ENCODE measurements around the gene CTDSP2. TPM values are rescaled to one million over a fixed set of nuclear protein-coding genes. Genes with fewer than 3 reads are reported as not detected.

CTDSP2 gene
- total RNA-seq, 1 experiment from 2014 or later = 82.7 TPM

GRCh38 chr12:57807285-57807684 lies 39.2 kb downstream of the CTDSP2 start:
- ChIA-PET RAD21 (ENCODE audit: low non-redundant PET in 1 of 2, low total read pairs in 2 of 2, uncharacterized antibody in 2 of 2, unreplicated experiment in 2 of 2) (no interaction called here), POLR2A (no interaction called here), CTCF (no interaction called here)
- Histone ChIP-seq H2AFZ (ENCODE audit: low read depth, low read length, poor library complexity, severe bottlenecking) (no peak overlapping the region), H3K4me1 (ENCODE audit: control insufficient read depth in 1 of 2, insufficient read depth in 2 of 2, low read length in 2 of 2) (peaks cover 0 to 16% of the 10 kb centered on the region in 2 experiments; a peak in 2 of 4 replicates), H3K9me2 (ENCODE audit: insufficient read depth) (no peaks in the 10 kb centered on the region), H3K27ac (ENCODE audit: low read depth, low read length) (no peak overlapping the region), H3K79me2 (ENCODE audit: insufficient read depth, low read length) (no peaks in the 10 kb centered on the region), H3K9ac (ENCODE audit: low read length) (no peak overlapping the region), H3K4me3 (replicated peaks in 1 of 2; ENCODE audit: low read depth in 1 of 2, low read length in 2 of 2) (no peak overlapping the region), H4K20me1 (ENCODE audit: insufficient read depth) (no peaks in the 10 kb centered on the region), H3K9me3 (ENCODE audit: control insufficient read depth in 1 of 2, insufficient read depth in 1 of 2, low read depth in 1 of 2, low read length in 2 of 2) (no peaks in the 10 kb centered on the region), H3K36me3 (ENCODE audit: control insufficient read depth in 1 of 2, insufficient read depth in 2 of 2, low read length in 2 of 2) (no peaks in the 10 kb centered on the region), H3K4me2 (ENCODE audit: low read length) (no peak overlapping the region), H3K27me3 (ENCODE audit: insufficient read depth, low read length) (no peaks in the 10 kb centered on the region)
- no TSS peak for BruUV-seq (replicated peaks)
- intact Hi-C loops (cut with micrococcal nuclease) = no loop called here
- no peak for DNase-seq (ENCODE audit: low read depth, low spot score)
- no peak for ATAC-seq
- no peak for TF ChIP-seq JUND (IDR thresholded peaks at IDR 0.05)
- no peak for TF ChIP-seq POLR2A (IDR thresholded peaks at IDR 0.05; ENCODE audit: borderline replicate concordance, extremely low read depth, insufficient read depth, insufficient read length)
- no peak for TF ChIP-seq SRF (IDR thresholded peaks at IDR 0.05; ENCODE audit: low read depth)
- no peak for TF ChIP-seq EZH2 (IDR thresholded peaks at IDR 0.05)
- no peak for TF ChIP-seq ELF1 (IDR thresholded peaks at IDR 0.05; ENCODE audit: borderline replicate concordance, low read depth)
- no peak for TF ChIP-seq ZFX (IDR thresholded peaks at IDR 0.05)
- TF ChIP-seq YY1 (IDR thresholded peaks at IDR 0.05; ENCODE audit: extremely low read depth, insufficient replicate concordance, low read depth, low read length) = no peak
- no peak for TF ChIP-seq RAD21 (IDR thresholded peaks at IDR 0.05; ENCODE audit: low read depth)
- TF ChIP-seq EZH2phosphoT487 (IDR thresholded peaks at IDR 0.05; ENCODE audit: borderline replicate concordance) = no peak
- TF ChIP-seq TCF7L2 (IDR thresholded peaks at IDR 0.05; ENCODE audit: borderline replicate concordance, extremely low read depth, insufficient read depth, insufficient read length) = no peak
- no peak for TF ChIP-seq POLR2AphosphoS5 (IDR thresholded peaks at IDR 0.05; ENCODE audit: low read depth, low read length)
- no peak for TF ChIP-seq ZNF274 (IDR thresholded peaks at IDR 0.05; ENCODE audit: low read depth, low read length)
- TF ChIP-seq MAX (IDR thresholded peaks at IDR 0.05) = no peak

- RAD21 ChIA-PET (ENCODE audit: low non-redundant PET in 1 of 2, low total read pairs in 2 of 2, uncharacterized antibody in 2 of 2, unreplicated experiment in 2 of 2) = no interaction called here
- Histone ChIP-seq H3K27ac (ENCODE audit: low read depth, low read length) (no peak overlapping the region), H3K79me2 (ENCODE audit: insufficient read depth, low read length) (no peaks in the 10 kb centered on the region), H4K20me1 (ENCODE audit: insufficient read depth) (no peaks in the 10 kb centered on the region), H3K4me1 (ENCODE audit: control insufficient read depth in 1 of 2, insufficient read depth in 2 of 2, low read length in 2 of 2) (peaks cover 0 to 16% of the 10 kb centered on the region in 2 experiments; a peak in 2 of 4 replicates), H3K36me3 (ENCODE audit: control insufficient read depth in 1 of 2, insufficient read depth in 2 of 2, low read length in 2 of 2) (no peaks in the 10 kb centered on the region), H3K4me2 (ENCODE audit: low read length) (no peak overlapping the region), H3K9ac (ENCODE audit: low read length) (no peak overlapping the region), H3K4me3 (replicated peaks in 1 of 2; ENCODE audit: low read depth in 1 of 2, low read length in 2 of 2) (no peak overlapping the region), H3K9me3 (ENCODE audit: control insufficient read depth in 1 of 2, insufficient read depth in 1 of 2, low read depth in 1 of 2, low read length in 2 of 2) (no peaks in the 10 kb centered on the region), H3K9me2 (ENCODE audit: insufficient read depth) (no peaks in the 10 kb centered on the region), H3K27me3 (ENCODE audit: insufficient read depth, low read length) (no peaks in the 10 kb centered on the region), H2AFZ (ENCODE audit: low read depth, low read length, poor library complexity, severe bottlenecking) (no peak overlapping the region)
- DNase-seq (ENCODE audit: low read depth, low spot score) (no peak), ATAC-seq (no peak)
- CTCF ChIA-PET = no interaction called here
- intact Hi-C loops (cut with micrococcal nuclease) = no loop called here
- TF ChIP-seq ZNF274 (IDR thresholded peaks at IDR 0.05; ENCODE audit: low read depth, low read length) (no peak), SP1 (IDR thresholded peaks at IDR 0.05; ENCODE audit: low read depth) (no peak), TCF7L2 (IDR thresholded peaks at IDR 0.05; ENCODE audit: borderline replicate concordance, extremely low read depth, insufficient read depth, insufficient read length) (no peak), ZFX (IDR thresholded peaks at IDR 0.05) (no peak)
- TF ChIP-seq, protein P1, sequence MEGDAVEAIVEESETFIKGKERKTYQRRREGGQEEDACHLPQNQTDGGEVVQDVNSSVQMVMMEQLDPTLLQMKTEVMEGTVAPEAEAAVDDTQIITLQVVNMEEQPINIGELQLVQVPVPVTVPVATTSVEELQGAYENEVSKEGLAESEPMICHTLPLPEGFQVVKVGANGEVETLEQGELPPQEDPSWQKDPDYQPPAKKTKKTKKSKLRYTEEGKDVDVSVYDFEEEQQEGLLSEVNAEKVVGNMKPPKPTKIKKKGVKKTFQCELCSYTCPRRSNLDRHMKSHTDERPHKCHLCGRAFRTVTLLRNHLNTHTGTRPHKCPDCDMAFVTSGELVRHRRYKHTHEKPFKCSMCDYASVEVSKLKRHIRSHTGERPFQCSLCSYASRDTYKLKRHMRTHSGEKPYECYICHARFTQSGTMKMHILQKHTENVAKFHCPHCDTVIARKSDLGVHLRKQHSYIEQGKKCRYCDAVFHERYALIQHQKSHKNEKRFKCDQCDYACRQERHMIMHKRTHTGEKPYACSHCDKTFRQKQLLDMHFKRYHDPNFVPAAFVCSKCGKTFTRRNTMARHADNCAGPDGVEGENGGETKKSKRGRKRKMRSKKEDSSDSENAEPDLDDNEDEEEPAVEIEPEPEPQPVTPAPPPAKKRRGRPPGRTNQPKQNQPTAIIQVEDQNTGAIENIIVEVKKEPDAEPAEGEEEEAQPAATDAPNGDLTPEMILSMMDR (IDR thresholded peaks at IDR 0.05 in 2 of 3, conservative IDR thresholded peaks at IDR 0.05 in 1 of 3; ENCODE audit: borderline replicate concordance in 1 of 3, insufficient read depth in 1 of 3, low read depth in 2 of 3, low read length in 2 of 3) = no peak
- POLR2A ChIA-PET = interaction anchor here (1.0 kb wide), 1 partner anchor 10 kb away, joined by 3 read pairs; no protein-coding TSS in a partner anchor
- BruUV-seq (replicated peaks) = no TSS peak
Observed at GRCh38 chr12:57806677-57807076, 39.9 kb downstream of the CTDSP2 start.

All from HCT116 (cell line).